NCI-H774 (cell line): ENCODE measurements around the gene TPM1.
"Not testable (repeated sequence)": the region's sequence is repeated elsewhere in the genome, so short reads cannot be mapped to it uniquely, and the experiment has no call there.

Experiments
- DNase-seq: peaks from one replicate; lab custom pipeline; 2025; lab: John Stamatoyannopoulos, UW

The TPM1 gene

DNA sequence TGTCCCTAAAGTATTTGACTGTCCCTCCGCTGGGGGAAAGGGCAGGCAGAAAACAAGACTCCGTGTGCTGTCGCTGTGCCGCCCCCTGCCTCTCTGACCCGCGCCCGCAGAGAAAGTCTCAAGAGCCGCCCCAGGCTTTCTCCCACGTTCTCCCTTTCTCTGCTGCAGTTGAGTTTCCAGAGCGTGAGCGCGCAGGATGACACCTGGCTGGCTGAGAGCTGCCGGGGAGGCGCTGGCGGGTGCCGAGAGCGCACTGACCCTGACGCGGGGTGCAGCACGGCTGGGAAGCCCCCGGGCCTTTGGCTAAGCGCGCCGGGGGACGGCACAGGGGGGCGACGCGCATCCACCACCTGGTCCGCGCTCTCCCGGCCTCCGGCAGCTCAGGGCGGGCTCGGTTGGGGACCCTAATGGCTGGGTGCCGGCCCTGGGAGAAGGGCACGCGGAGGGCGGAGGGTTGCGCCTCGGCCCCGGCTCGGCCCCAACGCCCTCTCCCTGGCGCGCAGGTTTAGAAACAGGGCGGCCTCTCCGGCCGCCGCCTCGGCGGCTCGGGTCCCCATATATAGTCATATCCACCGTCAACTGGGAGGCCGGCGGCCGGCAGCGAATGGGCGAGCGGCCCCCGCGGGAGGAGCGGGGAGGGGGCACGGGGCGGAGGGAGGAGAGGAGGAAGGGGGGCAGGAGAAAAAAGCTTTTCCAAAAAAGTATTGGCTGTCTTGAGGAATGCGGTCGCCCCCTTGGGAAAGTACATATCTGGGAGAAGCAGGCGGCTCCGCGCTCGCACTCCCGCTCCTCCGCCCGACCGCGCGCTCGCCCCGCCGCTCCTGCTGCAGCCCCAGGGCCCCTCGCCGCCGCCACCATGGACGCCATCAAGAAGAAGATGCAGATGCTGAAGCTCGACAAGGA is at the start of gene TPM1:
TSS of gene TPM1 (plus strand) at position 774 of the 903 bp plus-strand sequence. CDS start at position 857, 83 bp downstream.
- no peak for DNase-seq

DNA sequence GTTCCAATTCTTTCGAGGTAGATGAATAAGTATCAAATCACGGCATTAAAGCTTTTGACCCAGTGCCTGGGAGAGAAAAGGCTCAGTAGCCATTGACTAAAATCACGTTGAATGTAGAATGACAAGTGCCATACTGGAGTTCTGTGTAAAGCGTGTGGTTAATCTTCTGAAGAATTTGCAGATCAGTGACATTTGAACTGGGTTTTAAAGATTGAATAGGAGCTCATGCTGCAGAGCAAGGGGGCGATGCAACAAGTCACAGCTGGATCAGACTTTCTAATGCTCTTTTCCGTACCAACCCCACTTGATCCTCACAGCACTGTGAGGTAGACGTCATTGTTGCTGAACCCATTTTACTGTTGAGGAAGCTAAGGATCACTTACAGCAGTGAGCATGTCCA is 49.5 kb upstream of the TPM1 start:
- DNase-seq, result no peak

DNA sequence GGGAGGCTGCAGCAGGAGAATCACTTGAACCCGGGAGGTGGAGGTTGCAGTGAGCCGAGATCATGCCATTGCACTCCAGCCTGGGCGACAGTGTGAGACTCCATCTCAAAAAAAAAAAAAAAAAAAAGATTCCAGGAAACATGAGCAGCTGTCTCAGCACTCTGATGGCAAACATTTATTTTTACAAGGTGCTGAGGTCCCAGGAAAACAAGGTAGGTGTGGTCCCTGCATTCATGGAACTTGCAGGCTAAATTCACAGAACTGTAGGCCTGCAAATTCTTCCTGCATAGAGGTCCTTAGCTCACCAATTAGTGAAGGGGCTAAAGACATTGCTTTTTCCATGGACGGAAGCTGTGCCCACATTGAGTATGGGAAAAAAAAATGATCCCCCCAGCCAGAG is 48.9 kb upstream of the TPM1 start:
- DNase-seq, result not testable (repeated sequence)

DNA sequence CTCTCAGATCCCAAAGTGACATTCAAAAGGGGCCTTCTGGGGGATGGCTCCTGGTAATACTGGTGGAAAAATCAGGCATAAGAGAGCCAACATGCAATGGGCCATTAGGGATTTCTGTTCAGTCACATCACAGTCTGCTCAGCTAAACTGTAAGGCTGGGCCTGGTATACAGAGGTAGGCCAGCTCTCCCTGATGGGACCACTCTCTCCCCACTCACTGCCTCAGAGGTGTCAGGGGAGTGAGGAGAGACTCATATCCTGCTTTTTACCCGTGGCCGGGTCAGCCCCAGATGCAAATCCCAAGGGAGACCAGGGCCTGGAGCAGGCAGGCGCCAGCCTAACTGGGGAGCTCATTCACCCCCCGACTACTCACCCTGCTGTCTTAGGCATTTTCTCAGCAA is 48.1 kb upstream of the TPM1 start:
- DNase-seq, result no peak

DNA sequence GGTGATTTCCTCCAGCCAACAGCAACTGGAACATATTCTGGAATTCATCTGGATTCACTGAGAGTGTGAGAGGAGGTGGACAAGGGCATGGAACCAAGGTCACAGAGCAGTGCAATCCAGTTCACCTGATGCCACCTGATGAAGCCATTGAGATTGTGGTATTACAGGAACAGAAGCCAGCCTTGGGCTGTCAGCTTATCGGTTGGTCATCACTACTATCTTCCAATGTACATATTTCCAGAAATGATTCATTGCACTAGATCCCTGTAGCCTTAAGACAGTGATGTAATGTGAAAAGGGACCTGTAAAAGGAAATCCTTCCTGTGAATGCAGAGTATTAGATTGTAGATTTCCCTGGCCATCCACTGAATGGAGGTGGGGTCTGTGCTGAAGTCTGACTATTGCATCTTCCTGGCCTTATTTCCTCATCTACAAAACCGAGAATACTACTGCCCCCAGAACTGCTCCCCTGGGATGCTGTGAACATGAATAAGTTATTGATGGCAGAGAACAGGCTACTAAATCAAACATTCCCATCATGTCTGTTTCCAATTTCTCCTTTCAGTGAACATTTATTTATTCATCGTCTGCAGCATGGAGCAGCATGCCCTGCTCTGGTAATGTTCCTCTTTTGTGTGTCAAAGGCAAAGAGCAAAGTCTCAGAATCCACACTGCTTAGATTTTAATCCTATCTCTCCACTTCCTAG is 47.4 kb upstream of the TPM1 start:
- no peak for DNase-seq

DNA sequence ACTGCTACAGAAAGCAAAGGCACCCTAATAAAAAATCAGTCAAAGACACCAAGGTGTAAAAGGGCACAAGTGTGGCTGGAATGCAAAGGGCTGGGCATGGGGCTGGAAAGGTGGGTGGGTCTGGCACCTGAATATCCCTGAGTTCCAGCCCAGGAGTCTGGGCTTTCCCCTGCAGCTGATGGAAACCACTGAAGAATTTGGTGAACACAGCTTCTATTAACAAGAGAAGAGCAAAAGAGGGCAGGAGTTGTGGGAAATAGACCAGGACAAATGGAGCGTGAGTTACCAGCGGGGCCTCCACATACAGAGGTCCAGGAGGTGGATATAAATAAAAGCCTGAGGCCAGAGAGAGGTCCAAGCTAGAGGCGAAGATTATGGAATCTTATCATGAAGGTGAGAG is 45.1 kb upstream of the TPM1 start:
- DNase-seq, result no peak

DNA sequence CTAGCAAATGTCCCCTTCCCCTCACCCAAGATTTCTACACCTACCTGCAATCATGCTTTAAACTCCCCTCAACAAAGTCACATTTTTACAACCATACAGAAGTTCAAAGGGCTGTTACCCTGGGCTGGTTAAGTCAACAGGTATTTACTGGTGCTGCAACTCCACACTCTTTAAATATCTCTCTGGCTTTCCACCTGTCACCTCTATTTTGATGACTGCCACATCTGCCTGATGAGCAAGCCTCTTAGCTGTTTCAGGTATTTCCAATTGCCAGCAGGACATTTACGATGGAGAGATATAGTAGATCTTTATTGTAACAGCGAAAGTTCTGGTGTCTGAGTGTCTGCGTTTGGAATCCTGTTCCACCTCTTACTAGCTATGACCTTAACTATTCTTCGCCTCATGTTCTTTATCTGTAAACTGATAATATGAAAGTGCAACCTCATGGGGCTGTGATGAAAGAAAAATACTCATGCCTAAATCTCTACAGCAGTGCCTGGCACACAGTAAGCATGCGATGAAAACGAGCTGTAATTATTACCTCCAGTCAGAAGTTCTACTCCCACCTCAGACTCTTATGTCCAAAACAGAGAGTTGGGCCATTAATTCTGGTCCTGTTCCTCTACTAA is 44.2 kb upstream of the TPM1 start:
- DNase-seq, result no peak

DNA sequence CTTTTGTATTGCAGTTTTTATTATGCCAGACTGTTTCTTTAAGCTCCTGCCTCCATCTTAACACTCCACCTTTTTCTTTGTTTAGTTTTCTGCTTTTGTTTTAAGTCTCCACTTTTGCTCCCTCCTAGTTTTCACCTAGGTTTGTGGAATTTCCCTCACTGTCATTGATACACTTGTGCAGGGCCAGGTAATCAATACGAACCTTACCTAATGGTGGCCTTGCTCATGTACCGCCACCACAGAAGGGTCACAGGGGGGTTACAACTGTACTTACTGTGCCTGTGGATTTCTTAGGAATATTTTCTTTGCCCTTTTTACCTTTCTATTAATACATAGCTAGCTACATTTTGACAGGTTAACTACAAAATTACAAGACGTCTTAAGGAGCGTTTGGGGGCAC is 43.4 kb upstream of the TPM1 start:
- no peak for DNase-seq

DNA sequence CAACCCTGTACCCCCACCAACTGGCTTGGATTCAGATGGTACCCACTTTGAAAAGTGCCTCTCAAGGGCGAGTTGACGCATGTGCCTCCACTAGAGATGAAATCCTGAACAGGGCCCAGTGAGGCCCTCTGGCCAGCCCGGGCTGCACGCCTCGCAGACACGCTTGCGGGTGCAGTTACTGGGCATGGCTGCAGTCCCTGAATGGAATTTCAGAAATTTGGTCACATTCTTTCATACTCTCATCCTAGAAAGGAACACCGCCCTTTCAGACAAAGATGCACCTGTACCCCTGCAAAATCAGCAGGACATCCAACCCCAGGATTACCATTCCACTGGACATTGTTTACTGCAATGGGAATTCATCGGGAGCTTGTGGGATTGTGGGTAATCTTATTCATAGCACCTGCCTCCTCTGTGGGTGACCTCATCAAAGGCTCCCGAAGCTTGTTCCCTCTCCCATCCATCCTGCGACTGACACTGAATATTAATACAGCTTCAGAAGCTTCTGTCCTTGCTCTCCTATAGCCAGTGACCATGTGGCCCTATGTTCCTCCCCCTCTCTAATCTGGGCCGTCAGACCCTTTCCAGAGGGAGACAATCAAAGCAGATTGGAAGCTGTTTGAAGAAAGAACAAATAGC is 42.5 kb upstream of the TPM1 start:
- no peak for DNase-seq

DNA sequence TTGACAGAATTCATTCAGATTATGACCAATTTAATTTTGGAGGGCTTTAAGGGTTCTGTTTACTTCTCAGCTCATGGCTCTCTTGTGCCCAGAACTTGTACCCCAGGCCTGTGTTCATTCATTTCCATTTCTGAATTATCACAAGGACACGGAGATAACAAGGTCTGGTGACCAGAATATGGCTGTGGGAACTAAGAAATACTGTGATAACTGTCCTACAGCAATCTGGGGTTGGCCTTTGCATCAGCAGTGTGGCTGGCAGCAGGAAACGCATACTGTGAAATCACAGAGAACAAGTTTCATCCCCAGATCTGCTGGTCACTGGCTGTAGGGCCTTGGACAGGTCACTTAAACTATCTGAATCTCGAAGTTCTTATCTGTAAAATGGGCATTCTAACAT is 41.8 kb upstream of the TPM1 start:
- no peak for DNase-seq

DNA sequence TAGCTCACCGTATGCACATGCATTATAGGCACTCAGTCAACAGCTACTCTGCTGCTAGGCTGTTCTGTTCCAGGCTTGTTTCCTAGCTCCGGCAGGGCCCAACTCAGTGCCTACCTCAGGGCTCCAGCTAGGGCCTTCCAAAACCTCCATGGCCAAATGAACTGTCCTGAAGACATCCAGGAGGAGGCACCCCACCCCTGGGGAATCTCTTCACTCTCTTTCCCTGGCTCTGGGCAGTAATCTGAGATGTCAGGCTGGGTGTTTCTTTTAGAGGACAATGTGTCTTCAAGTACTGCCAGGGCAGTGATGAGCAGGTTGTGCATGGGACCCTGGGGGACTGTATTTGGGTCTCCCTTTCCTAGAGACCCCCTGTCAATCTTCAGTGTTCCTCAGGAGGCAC is 38.3 kb upstream of the TPM1 start:
- no peak for DNase-seq

DNA sequence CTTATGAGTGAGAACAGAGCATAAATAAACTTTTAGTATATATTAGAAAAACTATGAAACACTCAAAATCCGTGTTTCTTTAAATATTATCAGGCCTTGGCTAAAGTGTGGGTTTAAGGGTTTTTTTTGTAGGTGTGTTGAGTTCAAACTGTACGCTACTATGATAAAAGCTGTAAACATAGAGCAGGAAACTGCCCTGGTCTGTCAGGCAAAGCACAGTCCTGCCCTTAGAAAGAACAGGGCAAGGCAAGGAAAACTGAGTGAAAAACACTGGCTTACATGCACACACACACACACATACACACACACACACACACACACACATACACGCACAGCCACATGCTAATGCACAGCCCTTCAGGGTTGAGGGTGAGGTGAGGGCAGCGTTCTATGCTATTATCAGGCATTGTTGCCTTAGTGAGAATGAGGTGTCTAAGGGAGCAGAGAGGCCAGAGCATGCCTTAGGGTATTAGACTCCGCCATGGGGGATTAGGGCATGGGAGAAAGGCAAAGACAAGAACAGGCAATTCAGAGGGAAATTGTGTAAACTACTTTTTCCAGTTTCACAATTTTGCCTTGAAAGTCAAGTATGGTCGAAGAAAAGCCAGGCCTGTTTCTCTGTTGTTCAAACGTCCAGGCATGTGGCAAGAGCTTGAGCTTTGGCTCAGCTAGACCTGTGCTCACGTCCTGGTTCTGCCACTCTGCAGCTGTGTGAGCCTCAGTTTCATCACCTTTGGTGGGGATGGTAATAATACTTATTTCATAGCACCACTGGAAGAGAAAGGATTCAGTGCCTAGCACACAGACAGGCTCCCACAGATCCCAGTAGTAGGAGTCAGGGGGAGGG is 36.3 kb upstream of the TPM1 start:
- DNase-seq, result no peak

DNA sequence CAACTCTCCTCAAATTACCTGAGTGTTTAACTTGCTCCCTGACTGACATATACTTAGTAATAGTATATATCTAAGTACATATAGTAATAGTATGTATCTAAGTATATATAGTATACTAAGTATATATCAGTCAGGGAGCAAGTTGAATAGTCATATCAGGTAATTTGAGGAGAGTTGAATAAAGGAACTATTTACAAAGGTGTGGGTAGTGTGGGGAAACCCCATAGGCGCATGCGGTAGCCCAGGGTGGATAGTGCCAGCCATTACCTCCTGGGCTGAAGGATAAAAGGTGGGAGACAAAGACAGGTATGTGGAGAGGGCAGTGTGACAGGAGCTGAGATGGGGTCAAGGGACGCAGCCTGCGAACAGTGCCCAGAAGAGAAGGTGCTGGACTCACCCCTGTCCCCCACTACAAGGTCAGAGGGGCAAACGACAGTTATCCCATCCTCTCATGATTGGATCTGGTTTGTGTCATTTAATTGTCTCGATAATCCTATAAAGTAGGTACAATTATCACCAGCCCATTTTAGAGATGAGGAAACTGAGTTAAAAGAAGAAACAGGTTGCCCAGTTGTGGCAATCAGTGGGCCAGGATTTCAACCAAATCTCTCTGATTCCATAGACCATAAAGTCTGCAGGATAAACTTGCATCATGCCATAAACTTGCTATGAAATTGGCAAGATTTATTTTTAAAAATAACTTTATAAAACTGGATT is 34.1 kb upstream of the TPM1 start:
- no peak for DNase-seq

DNA sequence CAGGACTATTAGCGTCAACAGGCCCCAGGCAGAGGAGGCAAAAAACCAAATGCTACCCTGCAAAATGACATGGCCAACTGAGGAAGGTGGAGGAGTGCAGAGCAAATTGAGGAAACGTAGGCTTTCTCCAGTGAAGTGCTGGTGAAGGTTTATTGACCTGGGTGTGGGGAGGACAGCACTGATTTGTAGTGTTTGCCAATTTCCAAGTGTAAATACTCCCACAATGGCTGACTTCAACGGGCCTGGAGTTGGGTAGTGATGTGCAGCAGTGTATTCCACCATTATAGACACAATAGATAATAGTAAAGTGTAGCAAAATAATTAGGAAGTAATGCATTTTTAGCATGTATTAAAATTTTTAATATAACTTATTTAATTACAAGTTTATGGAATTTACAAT is 32.2 kb upstream of the TPM1 start:
- DNase-seq, result no peak

DNA sequence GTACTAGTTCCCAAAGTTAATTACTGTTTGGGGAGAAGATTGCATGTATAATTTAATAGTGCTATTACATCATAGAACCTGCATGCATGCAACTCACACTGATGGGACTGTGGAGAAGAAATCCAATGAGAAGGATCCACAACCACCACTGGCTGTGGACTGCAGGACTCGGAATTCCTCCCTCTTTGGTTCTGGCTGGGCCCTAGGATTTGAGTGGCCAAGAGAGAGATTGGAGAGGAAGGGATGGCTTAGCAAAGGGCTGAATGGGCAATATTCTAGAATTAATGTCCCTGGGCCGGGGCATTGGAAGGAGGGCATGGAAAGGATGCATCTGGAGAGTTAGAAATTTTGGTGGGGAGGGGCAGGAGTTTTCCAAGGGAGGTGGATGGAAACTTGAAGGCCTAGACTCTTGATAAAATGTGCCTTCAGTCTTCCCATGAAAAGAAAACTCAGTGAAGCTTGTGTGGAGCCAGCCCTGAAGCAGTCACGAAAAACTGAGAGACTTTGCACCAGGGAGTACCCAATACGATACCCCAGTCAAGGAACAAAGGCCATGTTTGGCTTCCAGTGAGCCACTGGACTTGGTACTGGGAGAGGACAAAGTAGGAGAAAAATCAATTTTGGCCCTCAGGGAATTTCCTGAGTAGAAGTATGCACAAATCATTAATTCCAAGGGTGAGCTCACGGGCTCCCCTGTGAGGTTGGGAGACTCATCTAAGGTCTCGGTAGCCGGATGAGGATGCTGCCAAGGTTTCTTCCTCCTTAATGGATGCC is 31.4 kb upstream of the TPM1 start:
- no peak for DNase-seq

DNA sequence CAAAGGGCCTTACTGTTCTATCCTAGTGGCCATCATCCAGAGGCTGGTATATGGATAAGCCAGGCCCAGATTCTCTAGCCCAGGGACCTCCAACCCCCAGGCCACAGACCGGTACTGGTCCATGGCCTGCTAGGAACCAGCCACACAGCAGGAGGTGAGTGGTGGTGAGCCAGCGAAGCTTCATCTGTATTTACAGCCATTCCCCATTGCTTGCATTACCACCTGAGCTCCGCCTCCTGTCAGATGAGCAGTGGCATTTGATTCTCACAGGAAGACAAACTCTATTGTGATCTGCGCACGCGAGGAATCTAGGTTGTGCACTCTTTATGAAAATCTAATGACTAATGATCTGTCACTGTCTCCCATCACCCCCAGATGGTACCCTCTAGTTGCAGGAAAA is 30.1 kb upstream of the TPM1 start:
- DNase-seq, result no peak

DNA sequence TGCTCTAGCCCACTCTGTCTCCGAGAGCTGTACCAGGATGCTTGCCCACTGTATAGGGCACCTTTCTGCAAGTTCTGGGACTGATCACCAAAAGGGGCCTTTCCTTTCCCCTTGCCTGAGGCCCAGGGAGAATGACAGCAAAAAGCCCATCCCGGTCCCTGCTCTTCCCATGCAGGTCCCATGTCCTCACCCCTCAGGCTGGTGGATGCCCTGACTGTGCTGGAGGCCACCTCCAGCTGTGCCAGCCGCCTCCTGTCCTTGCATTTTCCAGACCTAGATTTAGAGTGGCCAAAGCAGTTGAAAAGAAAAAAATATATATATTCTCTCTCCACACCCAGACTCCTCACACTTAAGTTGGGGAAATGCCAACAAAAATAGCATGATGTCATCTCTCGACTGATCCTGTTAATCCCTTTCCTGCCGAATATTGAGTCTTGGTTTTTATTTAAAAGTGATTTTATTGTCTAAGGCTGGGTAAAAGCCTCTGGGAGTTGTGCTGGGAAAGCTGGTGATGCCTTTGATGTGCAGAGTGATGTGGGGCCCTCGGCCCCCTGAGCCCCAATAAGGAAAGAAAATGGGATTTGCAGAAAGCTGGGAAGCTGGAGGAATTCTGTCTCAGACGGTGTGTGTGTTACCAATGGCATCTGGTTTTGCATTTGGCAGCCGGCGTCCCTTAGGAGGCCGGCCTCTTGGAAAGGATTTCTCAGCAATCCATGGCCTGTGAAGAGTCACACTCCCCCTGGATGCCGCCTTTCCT is 29.3 kb upstream of the TPM1 start:
- DNase-seq, result no peak

DNA sequence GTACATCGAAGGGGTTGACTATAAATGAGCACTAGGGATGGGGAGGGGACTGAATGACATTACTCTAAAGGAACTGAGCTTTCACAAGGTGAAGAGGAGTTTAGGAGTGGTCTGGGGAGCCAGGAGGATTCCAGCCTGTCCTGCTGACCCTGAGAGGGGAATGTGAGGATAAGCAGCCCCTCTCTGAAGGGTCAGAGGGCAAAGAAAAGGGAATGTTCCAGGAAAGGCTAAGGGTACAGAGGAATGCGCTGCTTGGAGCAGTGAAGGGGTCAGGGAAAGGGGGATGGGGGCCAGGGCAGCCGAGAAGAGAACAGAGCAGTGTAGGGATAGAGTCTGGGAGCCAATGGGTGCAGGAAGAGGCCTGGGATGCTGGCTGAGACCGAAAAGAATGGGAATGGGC is 28.0 kb upstream of the TPM1 start:
- DNase-seq, result no peak

DNA sequence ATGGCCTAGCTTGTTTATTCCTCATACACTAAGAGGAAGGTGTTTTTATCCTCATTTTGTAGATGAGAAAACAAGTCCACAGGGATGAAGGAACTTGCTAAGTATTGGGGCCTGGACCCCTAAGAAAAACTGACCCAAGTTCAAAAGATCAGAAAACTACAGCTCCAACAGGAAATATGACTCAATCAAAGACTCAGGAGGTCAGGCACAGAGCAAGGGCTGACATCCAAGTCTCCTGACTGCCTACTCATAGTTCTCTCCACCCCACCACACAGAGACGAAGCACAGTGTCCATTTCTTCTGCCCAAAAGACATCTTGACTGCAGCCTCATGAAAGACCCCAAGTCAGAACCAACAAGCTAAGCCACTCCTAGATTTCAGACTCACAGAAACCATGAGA is 26.9 kb upstream of the TPM1 start:
- DNase-seq, result no peak
